Ectodermal cell (in vitro differentiated cells): Measurements from ENCODE around the gene OGFOD1.

Source experiments
- H3K27ac ChIP-seq: 2 replicates; pipeline ENCODE4 v1.7.0; 2013; ENCODE audit warnings: mild to moderate bottlenecking, low read depth, low read length; ENCODE audit not compliant: insufficient read depth, poor library complexity, severe bottlenecking
- H3K27me3 ChIP-seq: 2 replicates; pipeline ENCODE4 v1.7.0; 2013; ENCODE audit warnings: mild to moderate bottlenecking, low read length; ENCODE audit not compliant: insufficient read depth, control insufficient read depth, poor library complexity, severe bottlenecking
- H3K36me3 ChIP-seq: one replicate; pipeline ENCODE4 v1.7.0; 2013; ENCODE audit warnings: low read length; ENCODE audit not compliant: control insufficient read depth, insufficient read depth
- H3K4me1 ChIP-seq: one replicate; pipeline ENCODE4 v1.7.0; 2013; ENCODE audit warnings: low read length; ENCODE audit not compliant: control insufficient read depth, insufficient read depth
- H3K4me3 ChIP-seq: 2 replicates; pipeline ENCODE4 v1.7.0; 2013; ENCODE audit warnings: low read depth, low read length, control low read depth; ENCODE audit not compliant: insufficient read depth
- H3K9me3 ChIP-seq: 2 replicates; pipeline ENCODE4 v1.7.0; 2013; ENCODE audit warnings: mild to moderate bottlenecking, low read length, moderate library complexity; ENCODE audit not compliant: control insufficient read depth
- WGBS, 2 experiments: methylation state at CpG; one replicate each; pipeline ENCODE4 v1.1.7; 2013; ENCODE audit warnings: missing lambda C conversion rate in 2 of 2; 5-methylcytosine and 5-hydroxymethylcytosine counted together

OGFOD1 gene

GRCh38 chr16:56426585-56426984 is 24.8 kb upstream of the OGFOD1 start:
- Histone ChIP-seq H3K9me3 (no peaks in the 10 kb centered on the region), H3K36me3 (no peaks in the 10 kb centered on the region), H3K27me3 (peaks cover 24% of the 10 kb centered on the region), H3K4me3 (no peak overlapping the region), H3K27ac (no peak overlapping the region), H3K4me1 (peaks cover 13% of the 10 kb centered on the region)
- 93% methylated on average over 3 to 4 of the region's 4 CpGs for WGBS, 2 experiments

DNA sequence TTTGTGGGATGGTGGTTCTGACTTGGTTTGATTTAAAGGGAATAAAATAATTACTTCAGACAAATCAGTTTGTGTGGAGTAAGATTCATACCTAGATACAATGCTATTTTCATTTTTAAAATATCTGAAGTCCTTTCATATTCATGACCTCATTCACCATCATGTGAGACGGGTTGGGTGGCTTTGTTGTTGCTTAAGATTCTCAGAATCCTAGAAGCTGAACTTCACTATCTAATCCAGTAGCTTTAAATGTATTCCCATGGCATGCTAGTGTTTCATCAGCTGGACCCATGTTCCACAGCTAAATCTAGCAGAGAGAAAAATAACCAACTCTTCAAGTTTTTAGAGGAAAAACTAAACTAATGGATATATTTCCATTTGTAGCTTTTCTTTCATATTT is 23.3 kb upstream of the OGFOD1 start:
- no peak overlapping the region for H3K4me3 ChIP-seq
- H3K36me3 ChIP-seq, result no peaks in the 10 kb centered on the region
- peaks cover 8% of the 10 kb centered on the region for H3K4me1 ChIP-seq
- H3K27ac ChIP-seq, result no peak overlapping the region
- WGBS, 2 experiments, result 100% methylated on average over 1 of the region's 1 CpG
- no peaks in the 10 kb centered on the region for H3K9me3 ChIP-seq
- H3K27me3 ChIP-seq, result peaks cover 18% of the 10 kb centered on the region

- peaks cover 30% of the 10 kb centered on the region for H3K36me3 ChIP-seq
- no peaks in the 10 kb centered on the region for H3K9me3 ChIP-seq
- no peak overlapping the region for H3K27ac ChIP-seq
- no peak overlapping the region for H3K4me3 ChIP-seq
- H3K4me1 ChIP-seq, result no peaks in the 10 kb centered on the region
- no peaks in the 10 kb centered on the region for H3K27me3 ChIP-seq
Measured at GRCh38 chr16:56436258-56436657, 15.1 kb upstream of the OGFOD1 start.

DNA sequence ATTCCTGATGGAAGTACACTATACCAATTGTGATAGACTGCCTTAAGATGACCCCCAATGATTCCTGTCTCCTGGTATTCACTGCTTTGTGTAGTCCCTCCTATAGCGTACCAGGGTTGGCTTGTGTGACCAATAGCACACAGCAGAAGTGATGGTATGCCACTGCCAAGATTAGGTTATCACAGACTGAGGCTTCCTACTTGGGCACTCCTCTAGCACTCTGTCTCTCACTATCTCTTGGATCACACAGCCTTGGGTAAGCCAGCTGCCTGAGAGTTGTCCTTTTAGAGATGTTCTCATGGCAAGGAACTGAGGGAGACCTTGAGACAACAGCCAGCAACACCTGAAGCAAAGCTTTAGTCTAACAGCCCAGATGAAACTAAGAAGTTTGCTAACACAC is 13.3 kb upstream of the OGFOD1 start:
- H3K36me3 ChIP-seq, result peaks cover 34% of the 10 kb centered on the region
- 89 to 98% methylated on average over 1 of the region's 1 CpG for WGBS, 2 experiments
- no peaks in the 10 kb centered on the region for H3K27me3 ChIP-seq
- no peaks in the 10 kb centered on the region for H3K4me1 ChIP-seq
- no peak overlapping the region for H3K27ac ChIP-seq
- no peak overlapping the region for H3K4me3 ChIP-seq
- H3K9me3 ChIP-seq, result no peaks in the 10 kb centered on the region

GRCh38 chr16:56447286-56447685 is 4.1 kb upstream of the OGFOD1 start:
- Histone ChIP-seq H3K4me3 (no peak overlapping the region), H3K4me1 (no peaks in the 10 kb centered on the region), H3K36me3 (peaks cover 31% of the 10 kb centered on the region), H3K27ac (no peak overlapping the region), H3K9me3 (no peaks in the 10 kb centered on the region), H3K27me3 (no peaks in the 10 kb centered on the region)
- 92 to 100% methylated on average over 1 of the region's 2 CpGs for WGBS, 2 experiments

DNA sequence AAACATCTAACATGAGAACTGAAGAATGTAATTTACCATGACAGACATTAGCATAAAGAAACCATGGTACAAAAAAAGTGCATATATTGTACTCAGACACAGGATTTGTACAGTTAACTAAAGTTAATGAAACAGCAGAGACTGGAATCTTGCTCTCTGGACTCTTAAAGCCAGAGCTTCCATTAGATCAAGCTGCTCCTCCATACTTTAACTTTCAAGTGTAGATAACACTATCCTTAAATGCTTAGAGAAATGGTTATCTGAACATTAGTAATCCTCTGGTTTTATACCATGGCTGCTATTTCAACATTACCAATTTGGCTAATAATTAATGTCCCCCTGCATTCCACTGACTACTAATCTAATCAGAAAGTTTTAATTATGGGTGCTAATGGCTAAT is 3.3 kb upstream of the OGFOD1 start:
- no peaks in the 10 kb centered on the region for H3K27me3 ChIP-seq
- no peak overlapping the region for H3K27ac ChIP-seq
- no peaks in the 10 kb centered on the region for H3K9me3 ChIP-seq
- H3K4me1 ChIP-seq, result peaks cover 5% of the 10 kb centered on the region
- H3K4me3 ChIP-seq, result no peak overlapping the region
- peaks cover 31% of the 10 kb centered on the region for H3K36me3 ChIP-seq

DNA sequence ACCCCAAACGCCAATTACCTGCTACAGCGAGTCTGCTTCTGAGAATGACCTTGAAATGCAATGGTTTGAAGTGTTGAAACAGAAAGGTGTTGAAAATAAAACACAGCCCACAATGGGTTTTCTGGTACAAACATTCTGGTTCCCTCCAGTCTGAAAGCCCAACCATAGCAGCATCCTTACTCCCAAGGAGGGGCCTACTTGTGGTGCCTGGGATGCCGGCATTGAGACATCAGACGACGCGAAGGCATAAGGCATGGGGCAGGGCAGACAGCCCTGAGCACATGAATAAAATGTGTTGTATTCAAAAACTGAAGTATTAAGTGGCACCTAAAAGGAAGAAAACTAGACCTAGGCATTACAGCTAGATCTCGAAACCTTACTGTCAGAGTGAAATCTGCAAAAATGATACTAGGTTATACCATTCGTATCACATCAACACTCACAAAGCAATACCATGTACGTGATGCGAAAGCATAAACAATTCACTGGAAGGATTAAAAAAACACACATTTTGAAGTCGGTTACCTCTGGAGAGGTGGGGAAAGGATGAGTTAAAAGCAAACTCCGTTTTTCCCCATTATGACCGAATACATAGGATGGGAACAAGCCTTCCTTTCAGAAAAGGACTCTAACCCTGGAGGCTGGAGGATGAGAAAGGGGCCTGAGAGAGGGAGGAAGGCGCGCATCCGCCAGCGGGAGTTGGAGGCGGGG is 924 bp upstream of the OGFOD1 start:
- H3K9me3 ChIP-seq, result no peaks in the 10 kb centered on the region
- 9 to 13% methylated on average over 14 to 18 of the region's 18 CpGs for WGBS, 2 experiments
- no peak overlapping the region for H3K27ac ChIP-seq
- H3K36me3 ChIP-seq, result peaks cover 32% of the 10 kb centered on the region
- peak overlapping the region; percentile 77 for H3K4me3 ChIP-seq
- H3K4me1 ChIP-seq, result peaks cover 5% of the 10 kb centered on the region
- no peaks in the 10 kb centered on the region for H3K27me3 ChIP-seq

- peak overlapping the region; percentile 53 for H3K27ac ChIP-seq
- H3K9me3 ChIP-seq, result no peaks in the 10 kb centered on the region
- 10 to 11% methylated on average over 31 of the region's 31 CpGs for WGBS, 2 experiments
- no peaks in the 10 kb centered on the region for H3K27me3 ChIP-seq
- H3K36me3 ChIP-seq, result peaks cover 25% of the 10 kb centered on the region
- H3K4me3 ChIP-seq, result peak overlapping the region; percentile 77
- H3K4me1 ChIP-seq, result peaks cover 5% of the 10 kb centered on the region
Measured at GRCh38 chr16:56451753-56452689, 667 bp downstream of the OGFOD1 start.

- Histone ChIP-seq H3K4me1 (no peaks in the 10 kb centered on the region), H3K27me3 (no peaks in the 10 kb centered on the region), H3K4me3 (no peak overlapping the region), H3K9me3 (no peaks in the 10 kb centered on the region), H3K27ac (no peak overlapping the region), H3K36me3 (peaks cover 26% of the 10 kb centered on the region)
- WGBS, 2 experiments, result 96 to 97% methylated on average over 6 of the region's 6 CpGs
Measured at GRCh38 chr16:56457927-56458470, 6.6 kb downstream of the OGFOD1 start.

DNA sequence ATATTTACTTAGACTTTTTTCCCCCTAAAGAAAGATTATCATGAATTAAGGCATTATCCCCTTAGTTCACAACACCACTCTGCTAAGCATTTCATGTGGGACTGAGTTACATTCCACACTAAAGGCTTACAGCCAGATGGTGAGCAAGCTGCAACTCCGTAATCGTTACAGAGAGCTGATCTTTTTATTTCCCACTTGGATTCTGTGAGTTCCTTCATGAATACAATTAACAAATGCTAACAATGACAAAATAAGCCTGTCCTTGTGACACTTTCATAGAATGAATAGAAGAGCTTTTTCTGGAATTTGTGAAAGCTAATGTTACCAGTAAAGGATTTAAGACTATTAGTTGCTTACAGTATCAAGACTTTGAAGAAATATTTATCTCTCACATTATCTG is 8.7 kb downstream of the OGFOD1 start:
- Histone ChIP-seq H3K4me3 (no peak overlapping the region), H3K27me3 (no peaks in the 10 kb centered on the region), H3K9me3 (no peaks in the 10 kb centered on the region), H3K36me3 (peaks cover 17% of the 10 kb centered on the region), H3K4me1 (no peaks in the 10 kb centered on the region), H3K27ac (no peak overlapping the region)
- 94 to 95% methylated on average over 2 of the region's 2 CpGs for WGBS, 2 experiments
